Transverse colon (tissue), 4 donors: ENCODE data around the gene SBK2. TPM values are rescaled to one million over a fixed set of nuclear protein-coding genes. Genes with fewer than 3 reads are reported as not detected.
A peak's percentile ranks its signal among the peaks of the same experiment; 100 is the strongest.

Experiments
- DNase-seq: peaks from one replicate; pipeline ENCODE4 v3.0.0-alpha.2; 2019
- H3K27ac ChIP-seq, 4 donors: fragments of 200-600 bp; sonication (generic); 2 replicates each; pipeline ENCODE4 v1.5.1; 2016 to 2018; ENCODE audit warnings: inconsistent platforms in 4 of 4
- H3K27me3 ChIP-seq: fragments of 200-600 bp; sonication (generic); 2 replicates; pipeline ENCODE4 v1.5.1; 2017; ENCODE audit warnings: inconsistent platforms
- H3K36me3 ChIP-seq, 4 donors: fragments of 200-600 bp; sonication (generic); 2 replicates each; pipeline ENCODE4 v1.5.1; 2017 to 2019; ENCODE audit warnings: inconsistent platforms in 4 of 4
- H3K4me1 ChIP-seq, 4 donors: fragments of 200-600 bp; sonication (generic); 2 replicates each; pipeline ENCODE4 v1.5.1; 2017 to 2020; ENCODE audit warnings: inconsistent platforms in 4 of 4
- H3K4me3 ChIP-seq, 4 donors: fragments of 200-600 bp; sonication (generic); 1 replicate in 1 of 4; 2 replicates in 3 of 4; pipeline versions ENCODE4 v1.5.1 to v1.6.1; 2017 to 2019; ENCODE audit warnings: inconsistent platforms in 4 of 4
- H3K9me3 ChIP-seq, 2 donors: fragments of 200-600 bp; sonication (generic); 2 replicates each; pipeline ENCODE4 v1.5.1; 2017 to 2019; ENCODE audit warnings: inconsistent platforms in 2 of 2
- CTCF ChIP-seq, 5 experiments: fragments of 200-600 bp in 3 of 5; fragments of 450-650 bp in 2 of 5; sonication (generic) in 3 of 5; IDR thresholded peaks; 1 replicate in 2 of 5; 2 replicates in 3 of 5; pipeline ENCODE4 v1.5.1; 2016 to 2017; ENCODE audit warnings: antibody characterized with exemption in 5 of 5, inconsistent platforms in 3 of 5, mild to moderate bottlenecking in 2 of 5, moderate library complexity in 1 of 5
- EP300 ChIP-seq: sonication (generic); formaldehyde crosslinking; IDR thresholded peaks from one replicate; pipeline ENCODE4 v1.6.1; 2017; ENCODE audit warnings: antibody characterized with exemption, low read depth
- POLR2A ChIP-seq: fragments of 450-650 bp; IDR thresholded peaks from one replicate; pipeline ENCODE4 v1.6.1; 2016; ENCODE audit warnings: antibody characterized with exemption, mild to moderate bottlenecking, moderate library complexity
- POLR2AphosphoS5 ChIP-seq, 3 donors: sonication (generic); formaldehyde crosslinking; IDR thresholded peaks; one replicate each; pipeline ENCODE4 v1.6.1; 2016; ENCODE audit warnings: antibody characterized with exemption in 3 of 3
- WGBS, 2 donors: methylation state at CpG; one replicate each; pipeline ENCODE4 v1.1.5; 2018; ENCODE audit warnings: low coverage in 1 of 2; 5-methylcytosine and 5-hydroxymethylcytosine counted together
- in situ Hi-C, 4 donors: fragments of 200-750 bp; cut with MboI; loops; one replicate each; pipeline versions ENCODE4 v1.15.0 to v1.15.1; 2017; ENCODE audit warnings: low sequenced_read_pairs in 3 of 4, low pct_ligation_motif_present in 1 of 4, low pct_unique_long_range_greater_than_20kb in 1 of 4
- intact Hi-C: fragments of 100-400 bp; cut with DNase I; formaldehyde crosslinking; loops from one replicate; pipeline ENCODE4 v1.15.1; 2023; ENCODE audit warnings: low total_unique reads
- total RNA-seq, 4 donors: library from RNA; depleted of rRNA; stranded (reverse); fragments of >200 nt; gene quantifications; one replicate each; pipeline ENCODE4 v1.1.0, GENCODE V29; 2016

SBK2 gene
- total RNA-seq, 4 donors from 2014 or later: not detected

GRCh38 chr19:55484593-55485438, 52.1 kb downstream of the SBK2 start, which contains the start of gene NAT14:
Gene NAT14, plus strand, starts transcription at chr19:55485188. Its CDS starts 521 bp downstream, at chr19:55485709.
- in situ Hi-C loops (no loop called here), intact Hi-C loops (no loop called here)
- H3K9me3 ChIP-seq: no peaks in the 10 kb centered on the region
- H3K4me1 ChIP-seq: peaks cover 33 to 52% (median 41%) of the 10 kb centered on the region in 4 donors
- H3K4me3 ChIP-seq: peak within 1 kb of the TSS; percentile 30 to 64 (median 38)
- TF ChIP-seq POLR2A (peak; percentile 10), EP300 (no peak), CTCF (IDR thresholded peaks at IDR 0.05) (no peak), POLR2AphosphoS5 (IDR thresholded peaks at IDR 0.05) (peak in 2 of 3 donors; percentile 31 to 40)
- H3K36me3 ChIP-seq: no peaks in the 10 kb centered on the region
- H3K27me3 ChIP-seq: peaks cover 14% of the 10 kb centered on the region
- WGBS, 2 donors: 1% methylated on average over 45 of the region's 78 CpGs; no CpG with 5 or more reads in 1 of the 2 donors
- peak; percentile 53 for DNase-seq
- H3K27ac ChIP-seq: peak within 1 kb of the TSS; percentile 82 to 94 (median 88)

DNA sequence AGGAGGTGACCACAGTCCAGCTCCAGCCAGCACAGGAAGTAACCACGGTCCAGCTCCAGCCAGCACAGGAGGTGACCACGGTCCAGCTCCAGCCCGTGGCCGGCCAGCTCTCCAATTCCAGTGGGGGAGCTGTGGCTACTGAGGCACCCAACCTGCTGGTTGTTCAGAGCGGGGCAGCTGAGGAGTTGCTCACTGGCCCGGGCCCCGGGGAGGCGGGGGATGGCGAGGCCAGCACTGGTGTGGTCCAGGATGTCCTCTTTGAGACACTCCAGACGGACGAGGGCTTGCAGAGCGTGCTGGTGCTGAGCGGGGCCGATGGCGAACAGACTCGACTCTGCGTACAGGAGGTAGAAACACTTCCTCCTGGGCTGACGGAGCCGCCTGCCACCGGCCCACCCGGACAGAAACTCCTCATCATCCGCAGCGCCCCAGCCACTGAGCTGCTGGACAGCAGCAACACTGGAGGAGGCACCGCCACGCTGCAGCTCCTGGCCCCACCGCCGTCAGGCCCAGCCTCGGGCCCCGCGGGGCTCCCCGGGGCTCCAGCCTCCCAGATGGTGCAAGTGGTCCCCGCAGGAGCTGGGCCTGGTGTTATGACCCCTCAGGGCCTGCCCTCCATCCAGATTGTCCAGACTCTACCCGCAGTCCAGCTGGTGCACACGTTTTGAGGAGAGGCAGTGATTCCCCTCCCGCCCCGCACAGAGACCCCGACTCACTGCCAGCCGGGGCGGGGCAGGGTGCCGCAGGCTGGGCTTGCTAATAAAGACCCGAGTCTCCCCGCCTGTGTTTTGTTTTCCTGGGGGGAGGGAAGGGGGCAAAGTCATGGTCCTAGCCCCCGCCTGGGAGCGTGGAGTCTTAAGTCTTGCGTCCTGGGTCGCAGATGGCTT, 53.0 kb downstream of the SBK2 start:
- Histone ChIP-seq H3K27me3 (peaks cover 11% of the 10 kb centered on the region), H3K4me3 (peak overlapping the region in 2 of 4 donors; percentile 42 to 64), H3K36me3 (no peaks in the 10 kb centered on the region), H3K4me1 (peaks cover 33 to 47% (median 41%) of the 10 kb centered on the region in 4 donors), H3K27ac (peak overlapping the region; percentile 82 to 94 (median 88)), H3K9me3 (no peaks in the 10 kb centered on the region)
- WGBS, 2 donors: 73% methylated on average over 31 of the region's 46 CpGs; no CpG with 5 or more reads in 1 of the 2 donors
- no peak for DNase-seq
- intact Hi-C loops: no loop called here
- TF ChIP-seq EP300: no peak
- no peak for TF ChIP-seq POLR2A
- no peak for TF ChIP-seq POLR2AphosphoS5 (IDR thresholded peaks at IDR 0.05)
- TF ChIP-seq CTCF (IDR thresholded peaks at IDR 0.05): no peak
- in situ Hi-C loops: no loop called here

GRCh38 chr19:55482967-55483705, 53.8 kb downstream of the SBK2 start:
- Histone ChIP-seq H3K27ac (no peak overlapping the region), H3K9me3 (no peaks in the 10 kb centered on the region), H3K36me3 (no peaks in the 10 kb centered on the region), H3K4me1 (peaks cover 33 to 45% (median 40%) of the 10 kb centered on the region in 4 donors), H3K4me3 (no peak overlapping the region), H3K27me3 (peaks cover 10% of the 10 kb centered on the region)
- no peak for DNase-seq
- in situ Hi-C loops (no loop called here), intact Hi-C loops (no loop called here)
- TF ChIP-seq EP300 (no peak), POLR2AphosphoS5 (IDR thresholded peaks at IDR 0.05) (no peak), CTCF (IDR thresholded peaks at IDR 0.05) (no peak), POLR2A (no peak)
- 94% methylated on average over 46 of the region's 47 CpGs; no CpG with 5 or more reads in 1 of the 2 donors for WGBS, 2 donors
